ENCODE data around the gene KIF13A. TPM values are rescaled to one million over a fixed set of nuclear protein-coding genes. Genes with fewer than 3 reads are reported as not detected.

Gene KIF13A
- total and polyA plus RNA-seq, 9 of the 15 experiments (the other 6 are each of a cell fraction or from before 2014, with no cell fraction given): 3.6 to 44.3 (median 29.7) TPM

- TF ChIP-seq ZBTB40 (IDR thresholded peaks at IDR 0.05) (0 out of 2 replicates have a peak, but pooled peaks have one; percentile 11), ZBTB40 (CRISPR knock-in tag; IDR thresholded peaks at IDR 0.05) (no peak), POLR2AphosphoS5 (IDR thresholded peaks at IDR 0.05; ENCODE audit: control insufficient read depth, insufficient read depth, low read depth, low read length) (peak; percentile 21; the same call in 1 of the 2 replicates), SMARCA4 (IDR thresholded peaks at IDR 0.05) (peak; percentile 32; the same call in 1 of the 2 replicates), PTTG1 (tag; IDR thresholded peaks at IDR 0.05; ENCODE audit: low read depth) (no peak), ATF3 (IDR thresholded peaks at IDR 0.05) (0 out of 2 replicates have a peak, but pooled peaks have one; percentile 31), ATF3 (CRISPR knock-in tag; conservative IDR thresholded peaks at IDR 0.05) (no peak), PHB2 (IDR thresholded peaks at IDR 0.05; ENCODE audit: low read depth) (no peak), SMARCE1 (IDR thresholded peaks at IDR 0.05) (peak; percentile 12; the same call in 1 of the 2 replicates), YBX1 (IDR thresholded peaks at IDR 0.05) (no peak), MAFK (IDR thresholded peaks at IDR 0.05; ENCODE audit: low read length) (peak; percentile 57; the same call in 1 of the 2 replicates), AFF1 (IDR thresholded peaks at IDR 0.05; ENCODE audit: low read depth in 1 of 2, partially characterized antibody in 2 of 2) (no peak), NR2C2 (CRISPR knock-in tag; IDR thresholded peaks at IDR 0.05) (no peak), NR2C2 (tag; IDR thresholded peaks at IDR 0.05) (peak; percentile 31; the same call in 1 of the 2 replicates)
Observed at GRCh38 chr6:17869010-17869752, 118.3 kb downstream of the KIF13A start (continued).
